HepG2 (cell line): ENCODE results near the gene CT45A8. TPM values are rescaled to one million over a fixed set of nuclear protein-coding genes. Genes with fewer than 3 reads are reported as not detected.
"Not testable (repeated sequence)": the region's sequence is repeated elsewhere in the genome, so short reads cannot be mapped to it uniquely, and the experiment has no call there.

Experiments used
- ATAC-seq: fragments of 200-7000 bp; cut with Tn5 transposase; 3 replicates; pipeline ENCODE4 v1.9.1; 2020; ENCODE audit warnings: mild to moderate bottlenecking, moderate library complexity
- BruUV-seq: library from RNA; stranded (reverse); fragments of 400-500 nt; replicated peaks from 2 replicates; lab custom pipeline; 2021; lab: Mats Ljungman, UMichigan
- CTCF ChIA-PET: fragments of 300-600 bp; formaldehyde crosslinking; extraction: SDS; loops from one replicate; lab custom pipeline; 2021; ENCODE audit warnings: low total read pairs, inconsistent platforms, low intra/inter-chr PET ratio; lab: Yijun Ruan, JAX
- POLR2A ChIA-PET: fragments of 350-600 bp; sonication (Branson Sonifier 250); formaldehyde crosslinking; loops from one replicate; lab custom pipeline; 2020; ENCODE audit warnings: antibody characterized with exemption, inconsistent platforms; lab: Yijun Ruan, JAX
- DNase-seq: peaks from one replicate; pipeline ENCODE4 v3.0.0-alpha.2; 2015; ENCODE audit warnings: low spot score
- FAIRE-seq: peaks from 3 replicates; lab custom pipeline; 2011; peaks lifted over from hg19 to GRCh38; lab: Jason Lieb, UNC
- H2AFZ ChIP-seq: one replicate; pipeline ENCODE4 v1.6.1; 2011; ENCODE audit warnings: low read length, inconsistent platforms
- H3K27ac ChIP-seq: fragments of 300-600 bp; 3 replicates; pipeline ENCODE4 v1.8.0; 2011; ENCODE audit warnings: mixed run types, mild to moderate bottlenecking, mixed read lengths, low read length, inconsistent platforms; ENCODE audit not compliant: insufficient read depth; ENCODE audit errors: extremely low read length
- H3K27me3 ChIP-seq, 2 experiments: fragments of 200-600 bp in 1 of 2; 2 replicates in 1 of 2; 3 replicates in 1 of 2; pipeline versions ENCODE4 v1.6.0 to v1.8.0; 2011; ENCODE audit warnings: low read length in 2 of 2, mild to moderate bottlenecking in 2 of 2, moderate library complexity in 2 of 2, inconsistent platforms in 1 of 2; ENCODE audit not compliant: insufficient read depth in 2 of 2, control insufficient read depth in 1 of 2
- H3K36me3 ChIP-seq, 2 experiments: fragments of 200-600 bp in 1 of 2; replicated peaks in 1 of 2; 2 replicates in 1 of 2; 3 replicates in 1 of 2; pipeline versions ENCODE4 v1.5.1 to v1.8.0; 2011; ENCODE audit warnings: low read length in 2 of 2, inconsistent platforms in 1 of 2; ENCODE audit not compliant: insufficient read depth in 2 of 2, control insufficient read depth in 1 of 2
- H3K4me1 ChIP-seq: 2 replicates; pipeline ENCODE4 v1.5.1; 2012; ENCODE audit warnings: low read length, inconsistent platforms; ENCODE audit not compliant: insufficient read depth
- H3K4me2 ChIP-seq: 2 replicates; pipeline ENCODE4 v1.6.0; 2011; ENCODE audit warnings: low read depth, low read length, inconsistent platforms
- H3K4me3 ChIP-seq, 3 experiments: fragments of 200-600 bp in 1 of 3; sonication (generic), shearing (Covaris generic) in 1 of 3; replicated peaks in 1 of 3; 2 replicates each; pipeline ENCODE4 v1.5.1; 2011 to 2016; ENCODE audit warnings: low read length in 3 of 3, inconsistent platforms in 2 of 3, low read depth in 2 of 3, mild to moderate bottlenecking in 2 of 3, control low read depth in 1 of 3, mixed read lengths in 1 of 3; ENCODE audit not compliant: insufficient read depth in 1 of 3
- H3K79me2 ChIP-seq: one replicate; pipeline ENCODE4 v1.6.1; 2011; ENCODE audit warnings: low read length, inconsistent platforms; ENCODE audit not compliant: insufficient read depth
- H3K9ac ChIP-seq: 2 replicates; pipeline ENCODE4 v1.6.0; 2011; ENCODE audit warnings: mild to moderate bottlenecking, low read depth, low read length, inconsistent platforms; ENCODE audit not compliant: insufficient read depth
- H3K9me3 ChIP-seq: 2 replicates; pipeline ENCODE4 v1.5.1; 2012; ENCODE audit warnings: mild to moderate bottlenecking, low read length
- H4K20me1 ChIP-seq: 2 replicates; pipeline ENCODE4 v1.6.0; 2011; ENCODE audit warnings: inconsistent platforms, mild to moderate bottlenecking, low read length, moderate library complexity; ENCODE audit not compliant: insufficient read depth
- WGBS: methylation state at CpG from one replicate; pipeline ENCODE4 v1.1.6; 2017; ENCODE audit warnings: low lambda C conversion rate; 5-methylcytosine and 5-hydroxymethylcytosine counted together
- in situ Hi-C: cut with HindIII; loops from 2 replicates; pipeline ENCODE4 v1.10.0; 2017; ENCODE audit warnings: low pct_unique_long_range_greater_than_20kb; ENCODE audit not compliant: extremely low pct_ligation_motif_present
- intact Hi-C: fragments of 100-400 bp; cut with micrococcal nuclease; formaldehyde crosslinking; loops from one replicate; pipeline ENCODE4 v1.10.0; 2022; ENCODE audit not compliant: unreplicated experiment
- polyA plus RNA-seq, 8 experiments: library from polyadenylated mRNA; depleted of rRNA in 3 of 8; stranded (reverse) in 7 of 8; unstranded in 1 of 8; fragments of >200 nt; fragmentation: Illumina TruSeq in 4 of 8; extraction: Trizol in 4 of 8; gene quantifications; 2 replicates each; pipeline versions ENCODE4 v1.2.1 to v1.2.3, GENCODE V29; 2011 to 2016; ENCODE audit warnings: low read depth in 4 of 8, missing spikeins in 1 of 8, mixed read lengths in 1 of 8; ENCODE audit not compliant: insufficient read depth in 1 of 8
- total RNA-seq, 5 experiments: library from RNA; depleted of rRNA; stranded (reverse); fragments of >200 nt; fragmentation: Illumina TruSeq; extraction: Trizol; gene quantifications; 2 replicates each; pipeline ENCODE4 v1.2.3, GENCODE V29; 2016; ENCODE audit warnings: low read depth in 1 of 5

The CT45A8 gene
- total and polyA plus RNA-seq, 2 of the 13 experiments (the other 11 are each of a cell fraction or from before 2014, with no cell fraction given) = not detected

GRCh38 chrX:135802687-135803086 is 51.7 kb downstream of the CT45A8 start, which contains the start of gene CT45A6:
TSS of gene CT45A6 (minus strand) at chrX:135802787. CDS start at chrX:135798993, 3,794 bp downstream.
- intact Hi-C loops, H3K27ac ChIP-seq, H3K9ac ChIP-seq, H4K20me1 ChIP-seq, POLR2A ChIA-PET, H3K27me3 ChIP-seq, H3K36me3 ChIP-seq, H3K4me1 ChIP-seq, H3K9me3 ChIP-seq, ATAC-seq, in situ Hi-C loops, CTCF ChIA-PET, H3K4me3 ChIP-seq, FAIRE-seq, H2AFZ ChIP-seq, H3K79me2 ChIP-seq, BruUV-seq, DNase-seq, H3K4me2 ChIP-seq: not testable (repeated sequence)
- no CpG with 5 or more reads among the region's 16 CpGs for WGBS

Other genes starting within 250 kb of the CT45A8 start
- gene CT45A1, start 140.9 kb downstream of the CT45A8 start, total RNA-seq (2016; rRNA removed; fragmentation: Illumina TruSeq; extraction: Trizol) = not detected in 2 replicates
- not detected in 2 replicates for gene CT45A1, start 140.9 kb downstream of the CT45A8 start, polyA plus RNA-seq (2011; rRNA removed)
- not detected in 2 replicates for gene CT45A3, start 86.3 kb downstream of the CT45A8 start, total RNA-seq (2016; rRNA removed; fragmentation: Illumina TruSeq; extraction: Trizol)
- gene CT45A3, start 86.3 kb downstream of the CT45A8 start, polyA plus RNA-seq (2011; rRNA removed) = not detected in 2 replicates
- gene CT45A5, start 69.0 kb downstream of the CT45A8 start, total RNA-seq (2016; rRNA removed; fragmentation: Illumina TruSeq; extraction: Trizol) = not detected in 2 replicates
- gene CT45A5, start 69.0 kb downstream of the CT45A8 start, polyA plus RNA-seq (2011; rRNA removed) = not detected in 2 replicates
- gene CT45A6, start 51.8 kb downstream of the CT45A8 start, total RNA-seq (2016; rRNA removed; fragmentation: Illumina TruSeq; extraction: Trizol) = not detected in 2 replicates
- not detected in 2 replicates for gene CT45A6, start 51.8 kb downstream of the CT45A8 start, polyA plus RNA-seq (2011; rRNA removed)
- not detected in 2 replicates for gene CT45A2, start 34.5 kb downstream of the CT45A8 start, total RNA-seq (2016; rRNA removed; fragmentation: Illumina TruSeq; extraction: Trizol)
- not detected in 2 replicates for gene CT45A2, start 34.5 kb downstream of the CT45A8 start, polyA plus RNA-seq (2011; rRNA removed)
- not detected in 2 replicates for gene CT45A7, start 17.3 kb downstream of the CT45A8 start, total RNA-seq (2016; rRNA removed; fragmentation: Illumina TruSeq; extraction: Trizol)
- not detected in 2 replicates for gene CT45A7, start 17.3 kb downstream of the CT45A8 start, polyA plus RNA-seq (2011; rRNA removed)
- not detected in 2 replicates for gene CT45A9, start 17.3 kb upstream of the CT45A8 start, total RNA-seq (2016; rRNA removed; fragmentation: Illumina TruSeq; extraction: Trizol)
- gene CT45A9, start 17.3 kb upstream of the CT45A8 start, polyA plus RNA-seq (2011; rRNA removed) = not detected in 2 replicates
- gene CT45A10, start 38.9 kb upstream of the CT45A8 start, total RNA-seq (2016; rRNA removed; fragmentation: Illumina TruSeq; extraction: Trizol) = not detected in 2 replicates
- gene CT45A10, start 38.9 kb upstream of the CT45A8 start, polyA plus RNA-seq (2011; rRNA removed) = not detected in 2 replicates
- gene SAGE1, start 39.2 kb upstream of the CT45A8 start, total RNA-seq (2016; rRNA removed; fragmentation: Illumina TruSeq; extraction: Trizol) = not detected in 2 replicates
- not detected in 2 replicates for gene SAGE1, start 39.2 kb upstream of the CT45A8 start, polyA plus RNA-seq (2011; rRNA removed)
- gene MMGT1, start 119.5 kb upstream of the CT45A8 start, total RNA-seq (2016; rRNA removed; fragmentation: Illumina TruSeq; extraction: Trizol) = 7.4 and 7.5 TPM in 2 replicates
- 7.1 and 8.8 TPM in 2 replicates for gene MMGT1, start 119.5 kb upstream of the CT45A8 start, polyA plus RNA-seq (2011; rRNA removed)
- 5.1 and 8.0 TPM in 2 replicates for gene SLC9A6, start 130.9 kb upstream of the CT45A8 start, total RNA-seq (2016; rRNA removed; fragmentation: Illumina TruSeq; extraction: Trizol)
- gene SLC9A6, start 130.9 kb upstream of the CT45A8 start, polyA plus RNA-seq (2011; rRNA removed) = 3.9 TPM in 2 replicates